ENCODE data around the gene EHBP1L1. TPM values are rescaled to one million over a fixed set of nuclear protein-coding genes. Genes with fewer than 3 reads are reported as not detected.

Gene EHBP1L1
- total and polyA plus RNA-seq, 2 of the 13 experiments (the other 11 are each of a cell fraction or from before 2014, with no cell fraction given), result 8.3 to 10.6 TPM

- TF ChIP-seq ZNF709 (CRISPR knock-in tag; IDR thresholded peaks at IDR 0.05) (no peak), ZNF775 (CRISPR knock-in tag; IDR thresholded peaks at IDR 0.05; ENCODE audit: borderline replicate concordance) (no peak), HOXD1 (CRISPR knock-in tag; IDR thresholded peaks at IDR 0.05) (no peak), GATAD2A (CRISPR knock-in tag; IDR thresholded peaks at IDR 0.05) (peak; percentile 46; the same call in 1 of the 2 replicates), POGZ (CRISPR knock-in tag; IDR thresholded peaks at IDR 0.05) (no peak), PLRG1 (conservative IDR thresholded peaks at IDR 0.05) (no peak), ZNF549 (CRISPR knock-in tag; IDR thresholded peaks at IDR 0.05) (no peak), ZNF468 (CRISPR knock-in tag; IDR thresholded peaks at IDR 0.05) (0 out of 2 replicates have a peak, but pooled peaks have one; percentile 38), ZKSCAN8 (CRISPR knock-in tag; IDR thresholded peaks at IDR 0.05; ENCODE audit: borderline replicate concordance) (no peak), SMARCC2 (IDR thresholded peaks at IDR 0.05) (no peak), ZNF263 (CRISPR knock-in tag; IDR thresholded peaks at IDR 0.05) (no peak), ADNP (CRISPR knock-in tag; IDR thresholded peaks at IDR 0.05) (no peak), ZNF484 (CRISPR knock-in tag; IDR thresholded peaks at IDR 0.05; ENCODE audit: borderline replicate concordance, low read depth) (no peak), ZNF382 (CRISPR knock-in tag; IDR thresholded peaks at IDR 0.05; ENCODE audit: borderline replicate concordance) (no peak), ZNF746 (CRISPR knock-in tag; IDR thresholded peaks at IDR 0.05) (peak; percentile 84), ERF (CRISPR knock-in tag; IDR thresholded peaks at IDR 0.05) (no peak), MLXIP (CRISPR knock-in tag; IDR thresholded peaks at IDR 0.05; ENCODE audit: borderline replicate concordance) (no peak), CEBPG (CRISPR knock-in tag; IDR thresholded peaks at IDR 0.05) (0 out of 2 replicates have a peak, but pooled peaks have one; percentile 20), DDIT3 (CRISPR knock-in tag; IDR thresholded peaks at IDR 0.05) (no peak), ZNF75D (CRISPR knock-in tag; IDR thresholded peaks at IDR 0.05; ENCODE audit: borderline replicate concordance) (no peak), NR2F2 (IDR thresholded peaks at IDR 0.05; ENCODE audit: borderline replicate concordance, low read depth) (0 out of 2 replicates have a peak, but pooled peaks have one; percentile 15), EEA1 (CRISPR knock-in tag; IDR thresholded peaks at IDR 0.05; ENCODE audit: borderline replicate concordance) (no peak), ZBTB1 (CRISPR knock-in tag; IDR thresholded peaks at IDR 0.05; ENCODE audit: borderline replicate concordance) (no peak), ZBTB2 (CRISPR knock-in tag; IDR thresholded peaks at IDR 0.05; ENCODE audit: low read depth) (no peak), SP1 (IDR thresholded peaks at IDR 0.05) (no peak), SP1 (CRISPR knock-in tag; IDR thresholded peaks at IDR 0.05) (0 out of 2 replicates have a peak, but pooled peaks have one; percentile 10)
- TF ChIP-seq, protein P1, sequence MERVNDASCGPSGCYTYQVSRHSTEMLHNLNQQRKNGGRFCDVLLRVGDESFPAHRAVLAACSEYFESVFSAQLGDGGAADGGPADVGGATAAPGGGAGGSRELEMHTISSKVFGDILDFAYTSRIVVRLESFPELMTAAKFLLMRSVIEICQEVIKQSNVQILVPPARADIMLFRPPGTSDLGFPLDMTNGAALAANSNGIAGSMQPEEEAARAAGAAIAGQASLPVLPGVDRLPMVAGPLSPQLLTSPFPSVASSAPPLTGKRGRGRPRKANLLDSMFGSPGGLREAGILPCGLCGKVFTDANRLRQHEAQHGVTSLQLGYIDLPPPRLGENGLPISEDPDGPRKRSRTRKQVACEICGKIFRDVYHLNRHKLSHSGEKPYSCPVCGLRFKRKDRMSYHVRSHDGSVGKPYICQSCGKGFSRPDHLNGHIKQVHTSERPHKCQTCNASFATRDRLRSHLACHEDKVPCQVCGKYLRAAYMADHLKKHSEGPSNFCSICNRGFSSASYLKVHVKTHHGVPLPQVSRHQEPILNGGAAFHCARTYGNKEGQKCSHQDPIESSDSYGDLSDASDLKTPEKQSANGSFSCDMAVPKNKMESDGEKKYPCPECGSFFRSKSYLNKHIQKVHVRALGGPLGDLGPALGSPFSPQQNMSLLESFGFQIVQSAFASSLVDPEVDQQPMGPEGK (CRISPR knock-in tag; IDR thresholded peaks at IDR 0.05), result peak; percentile 86
Measured at GRCh38 chr11:65555693-65556231, 20.1 kb upstream of the EHBP1L1 start (continued).

All from HepG2 (cell line).